K562 (cell line): ENCODE results near the gene OAT. TPM values are rescaled to one million over a fixed set of nuclear protein-coding genes. Genes with fewer than 3 reads are reported as not detected.

Experiments
- ARID1B ChIP-seq: fragments of 450-650 bp; IDR thresholded peaks from 2 replicates; pipeline ENCODE4 v1.6.1; 2016; ENCODE audit warnings: antibody characterized with exemption, mild to moderate bottlenecking, inconsistent platforms
- BDP1 ChIP-seq: IDR thresholded peaks from 3 replicates; pipeline ENCODE4 v1.6.1; 2011; ENCODE audit not compliant: insufficient read length, insufficient read depth
- BMI1 ChIP-seq: fragments of 150-350 bp; IDR thresholded peaks from 2 replicates; pipeline ENCODE4 v1.6.1; 2014; ENCODE audit warnings: low read length
- CBFA2T2 ChIP-seq: fragments of 450-650 bp; conservative IDR thresholded peaks from 2 replicates; pipeline ENCODE4 v1.6.1; 2017; ENCODE audit warnings: mild to moderate bottlenecking
- CREB1 ChIP-seq, 2 experiments: sonication (generic) in 1 of 2; formaldehyde crosslinking in 1 of 2; IDR thresholded peaks; 2 replicates each; pipeline versions ENCODE4 v1.6.1 to v1.8.0; 2012 to 2022; ENCODE audit warnings: inconsistent platforms in 1 of 2, mild to moderate bottlenecking in 1 of 2, missing genetic modification reagents in 1 of 2, moderate library complexity in 1 of 2
- DLX4 ChIP-seq: fragments of 250-450 bp; sonication (Bioruptor Pico); IDR thresholded peaks from 2 replicates; pipeline ENCODE4 v1.6.1; 2021; ENCODE audit warnings: mild to moderate bottlenecking
- EGR1 ChIP-seq: fragments of 450-650 bp; conservative IDR thresholded peaks from 2 replicates; pipeline ENCODE4 v1.6.1; 2017; ENCODE audit warnings: mild to moderate bottlenecking
- ELF2 ChIP-seq: fragments of 250-450 bp; sonication (Bioruptor Pico); IDR thresholded peaks from 2 replicates; pipeline ENCODE4 v1.5.0; 2021; ENCODE audit warnings: mild to moderate bottlenecking
- HDAC2 ChIP-seq: fragments of 450-650 bp; IDR thresholded peaks from 2 replicates; pipeline ENCODE4 v1.6.1; 2016; ENCODE audit warnings: mild to moderate bottlenecking
- ID3 ChIP-seq, 2 experiments: fragments of 250-450 bp in 1 of 2; fragments of 450-650 bp in 1 of 2; sonication (Bioruptor Pico) in 1 of 2; IDR thresholded peaks; 2 replicates each; pipeline versions ENCODE4 v1.6.1 to v1.8.0; 2016 to 2021; ENCODE audit warnings: mild to moderate bottlenecking in 2 of 2, moderate library complexity in 2 of 2, missing compliant biosample characterization in 1 of 2, missing genetic modification characterization in 1 of 2
- KLF10 ChIP-seq: fragments of 250-450 bp; sonication (Bioruptor Pico); IDR thresholded peaks from 2 replicates; pipeline ENCODE4 v1.6.1; 2021; ENCODE audit warnings: matching md5 sums
- NBN ChIP-seq: fragments of 450-650 bp; IDR thresholded peaks from 2 replicates; pipeline ENCODE4 v1.6.1; 2016; ENCODE audit warnings: low read depth, mild to moderate bottlenecking
- PHB ChIP-seq: fragments of 250-450 bp; sonication (Bioruptor Pico); IDR thresholded peaks from 2 replicates; pipeline ENCODE4 v1.5.0; 2021
- PHB2 ChIP-seq: fragments of 450-650 bp; IDR thresholded peaks from 2 replicates; pipeline ENCODE4 v1.6.1; 2017; ENCODE audit warnings: low read depth
- TGIF2 ChIP-seq: sonication (generic); formaldehyde crosslinking; IDR thresholded peaks from 2 replicates; pipeline ENCODE4 v1.8.1; 2022; ENCODE audit warnings: mild to moderate bottlenecking, missing genetic modification reagents, moderate library complexity
- ZBTB17 ChIP-seq: fragments of 450-650 bp; formaldehyde crosslinking; IDR thresholded peaks from 2 replicates; pipeline ENCODE4 v1.4.0; 2020; ENCODE audit warnings: mild to moderate bottlenecking
- ZNF212 ChIP-seq: fragments of 450-650 bp; formaldehyde crosslinking; IDR thresholded peaks from 2 replicates; pipeline ENCODE4 v1.4.0; 2020; ENCODE audit warnings: mild to moderate bottlenecking
- ZNF24 ChIP-seq: fragments of 450-650 bp; IDR thresholded peaks from 2 replicates; pipeline ENCODE4 v1.6.1; 2016
- ZNF41 ChIP-seq: fragments of 250-450 bp; sonication (Bioruptor Pico); conservative IDR thresholded peaks from 2 replicates; pipeline ENCODE4 v1.4.0; 2020; ENCODE audit warnings: mild to moderate bottlenecking
- ZNF592 ChIP-seq: fragments of 450-650 bp; IDR thresholded peaks from 2 replicates; pipeline ENCODE4 v1.6.1; 2017; ENCODE audit warnings: antibody characterized with exemption, mild to moderate bottlenecking
- polyA plus RNA-seq, 8 experiments: library from polyadenylated mRNA; depleted of rRNA in 4 of 8; stranded (reverse) in 5 of 8; unstranded in 3 of 8; fragments of >200 nt; fragmentation: Nextera tagmentation in 2 of 8; fragmentation: Illumina TruSeq in 1 of 8; extraction: Ambion mirVana in 2 of 8; extraction: Trizol in 1 of 8; gene quantifications; 2 replicates each; pipeline versions ENCODE4 v1.2.1 to v1.2.3, GENCODE V29; 2011 to 2014; ENCODE audit warnings: inconsistent platforms in 1 of 8, missing spikeins in 1 of 8
- total RNA-seq, 7 experiments: library from RNA; depleted of rRNA in 6 of 7; stranded (reverse); fragments of >200 nt in 6 of 7; fragmentation: Illumina TruSeq in 2 of 7; extraction: Trizol in 2 of 7; gene quantifications; 2 replicates each; pipeline versions ENCODE4 v1.2.1 to v1.2.3, GENCODE V29; 2011 to 2021; ENCODE audit warnings: low replicate concordance in 1 of 7
- TF ChIP-seq, protein P1 (sequence below): conservative IDR thresholded peaks from 2 replicates; pipeline ENCODE4 v1.6.1; 2011; ENCODE audit warnings: low read depth, mild to moderate bottlenecking, low read length; ENCODE audit not compliant: control insufficient read depth
- TF ChIP-seq, protein P2 (sequence below): fragments of 450-650 bp; IDR thresholded peaks from 2 replicates; pipeline ENCODE4 v1.6.1; 2016
- TF ChIP-seq, protein P3 (sequence below): fragments of 450-650 bp; formaldehyde crosslinking; conservative IDR thresholded peaks from 2 replicates; pipeline ENCODE4 v1.4.0; 2022; ENCODE audit warnings: mild to moderate bottlenecking, missing genetic modification characterization

Gene OAT
- total and polyA plus RNA-seq, 9 of the 15 experiments (the other 6 are each of a cell fraction or from before 2014, with no cell fraction given), result 100 to 312 (median 163) TPM

DNA sequence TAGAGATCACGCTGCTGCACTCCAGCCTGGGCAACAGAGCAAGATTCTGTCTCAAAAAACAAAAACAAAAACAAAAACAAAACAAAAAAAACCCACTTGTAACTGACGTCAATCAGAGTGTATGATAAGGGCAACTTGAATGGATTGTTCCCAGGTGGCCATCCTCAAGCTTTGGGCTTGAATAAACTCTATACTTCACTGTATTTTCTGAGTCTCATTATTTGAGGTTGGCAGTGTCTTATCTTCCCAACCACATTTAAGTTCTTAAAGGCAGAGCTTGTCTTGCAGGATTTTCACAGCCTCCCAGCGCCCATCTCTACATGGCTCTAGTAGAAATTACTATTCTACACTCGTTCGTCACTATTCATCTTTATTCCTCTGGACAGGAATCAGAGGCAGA is 5.1 kb upstream of the OAT start (continued):
- TF ChIP-seq ZNF592 (no peak), BMI1 (no peak), BDP1 (no peak), ZNF41 (no peak), HDAC2 (no peak), EGR1 (no peak), ZNF212 (CRISPR knock-in tag) (no peak), PHB (CRISPR knock-in tag) (no peak), ZBTB17 (CRISPR knock-in tag) (no peak), CBFA2T2 (peak; percentile 48), KLF10 (CRISPR knock-in tag) (no peak), ELF2 (CRISPR knock-in tag) (no peak), TGIF2 (no peak), NBN (no peak), ARID1B (peak; percentile 76), ZNF24 (no peak), PHB2 (no peak), CREB1 (IDR thresholded peaks at IDR 0.05) (no peak), CREB1 (CRISPR knock-in tag; IDR thresholded peaks at IDR 0.05) (no peak), ID3 (CRISPR knock-in tag; IDR thresholded peaks at IDR 0.05) (no peak), ID3 (tag; IDR thresholded peaks at IDR 0.05) (no peak), DLX4 (CRISPR knock-in tag) (no peak)
- TF ChIP-seq, protein P1, sequence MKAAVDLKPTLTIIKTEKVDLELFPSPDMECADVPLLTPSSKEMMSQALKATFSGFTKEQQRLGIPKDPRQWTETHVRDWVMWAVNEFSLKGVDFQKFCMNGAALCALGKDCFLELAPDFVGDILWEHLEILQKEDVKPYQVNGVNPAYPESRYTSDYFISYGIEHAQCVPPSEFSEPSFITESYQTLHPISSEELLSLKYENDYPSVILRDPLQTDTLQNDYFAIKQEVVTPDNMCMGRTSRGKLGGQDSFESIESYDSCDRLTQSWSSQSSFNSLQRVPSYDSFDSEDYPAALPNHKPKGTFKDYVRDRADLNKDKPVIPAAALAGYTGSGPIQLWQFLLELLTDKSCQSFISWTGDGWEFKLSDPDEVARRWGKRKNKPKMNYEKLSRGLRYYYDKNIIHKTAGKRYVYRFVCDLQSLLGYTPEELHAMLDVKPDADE, result no peak
- TF ChIP-seq, protein P2, sequence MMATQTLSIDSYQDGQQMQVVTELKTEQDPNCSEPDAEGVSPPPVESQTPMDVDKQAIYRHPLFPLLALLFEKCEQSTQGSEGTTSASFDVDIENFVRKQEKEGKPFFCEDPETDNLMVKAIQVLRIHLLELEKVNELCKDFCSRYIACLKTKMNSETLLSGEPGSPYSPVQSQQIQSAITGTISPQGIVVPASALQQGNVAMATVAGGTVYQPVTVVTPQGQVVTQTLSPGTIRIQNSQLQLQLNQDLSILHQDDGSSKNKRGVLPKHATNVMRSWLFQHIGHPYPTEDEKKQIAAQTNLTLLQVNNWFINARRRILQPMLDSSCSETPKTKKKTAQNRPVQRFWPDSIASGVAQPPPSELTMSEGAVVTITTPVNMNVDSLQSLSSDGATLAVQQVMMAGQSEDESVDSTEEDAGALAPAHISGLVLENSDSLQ, result 0 out of 2 replicates have a peak, but pooled peaks have one; percentile 16
- TF ChIP-seq, protein P3, sequence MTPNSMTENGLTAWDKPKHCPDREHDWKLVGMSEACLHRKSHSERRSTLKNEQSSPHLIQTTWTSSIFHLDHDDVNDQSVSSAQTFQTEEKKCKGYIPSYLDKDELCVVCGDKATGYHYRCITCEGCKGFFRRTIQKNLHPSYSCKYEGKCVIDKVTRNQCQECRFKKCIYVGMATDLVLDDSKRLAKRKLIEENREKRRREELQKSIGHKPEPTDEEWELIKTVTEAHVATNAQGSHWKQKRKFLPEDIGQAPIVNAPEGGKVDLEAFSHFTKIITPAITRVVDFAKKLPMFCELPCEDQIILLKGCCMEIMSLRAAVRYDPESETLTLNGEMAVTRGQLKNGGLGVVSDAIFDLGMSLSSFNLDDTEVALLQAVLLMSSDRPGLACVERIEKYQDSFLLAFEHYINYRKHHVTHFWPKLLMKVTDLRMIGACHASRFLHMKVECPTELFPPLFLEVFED (CRISPR knock-in tag), result no peak
